Raji (cell line): Measurements from ENCODE around the gene DUSP16.

Source experiments
- POLR2A ChIP-seq: IDR thresholded peaks from 2 replicates; pipeline ENCODE4 v1.6.1; 2011; ENCODE audit warnings: low read depth, low read length, control low read depth; ENCODE audit not compliant: insufficient read depth

The DUSP16 gene

GRCh38 chr12:12558291-12558690 is 4.4 kb downstream of the DUSP16 start:
- TF ChIP-seq POLR2A = no peak

- TF ChIP-seq POLR2A = no peak
These were observed 4.9 kb downstream of the DUSP16 start for GRCh38 chr12:12557733-12558132.

- TF ChIP-seq POLR2A = no peak
These were observed 7.0 kb downstream of the DUSP16 start for GRCh38 chr12:12555656-12556055.

- TF ChIP-seq POLR2A = no peak
These were observed 9.4 kb downstream of the DUSP16 start for GRCh38 chr12:12553208-12553785.

GRCh38 chr12:12551115-12551514 is 11.5 kb downstream of the DUSP16 start:
- no peak for TF ChIP-seq POLR2A

- TF ChIP-seq POLR2A = no peak
These were observed 12.4 kb downstream of the DUSP16 start for GRCh38 chr12:12550277-12550676.

- no peak for TF ChIP-seq POLR2A
These were observed 13.2 kb downstream of the DUSP16 start for GRCh38 chr12:12549426-12549825.

GRCh38 chr12:12548713-12549112 is 13.9 kb downstream of the DUSP16 start:
- no peak for TF ChIP-seq POLR2A

GRCh38 chr12:12546314-12546772 is 16.3 kb downstream of the DUSP16 start:
- TF ChIP-seq POLR2A = no peak

- no peak for TF ChIP-seq POLR2A
These were observed 18.7 kb downstream of the DUSP16 start for GRCh38 chr12:12543959-12544358.

GRCh38 chr12:12542964-12543363 is 19.7 kb downstream of the DUSP16 start:
- no peak for TF ChIP-seq POLR2A

- TF ChIP-seq POLR2A = no peak
These were observed 20.4 kb downstream of the DUSP16 start for GRCh38 chr12:12542286-12542685.

GRCh38 chr12:12541782-12542181 is 20.9 kb downstream of the DUSP16 start:
- TF ChIP-seq POLR2A = no peak

- no peak for TF ChIP-seq POLR2A
These were observed 22.2 kb downstream of the DUSP16 start for GRCh38 chr12:12540261-12541013.

GRCh38 chr12:12539028-12539810 is 23.4 kb downstream of the DUSP16 start:
- no peak for TF ChIP-seq POLR2A

GRCh38 chr12:12538535-12538934 is 24.1 kb downstream of the DUSP16 start:
- TF ChIP-seq POLR2A = no peak

- TF ChIP-seq POLR2A = no peak
These were observed 25.2 kb downstream of the DUSP16 start for GRCh38 chr12:12537421-12537820.

- no peak for TF ChIP-seq POLR2A
These were observed 27.7 kb downstream of the DUSP16 start for GRCh38 chr12:12534975-12535374.
